Activated naive CD8-positive, alpha-beta T cell treated with anti-CD3 and anti-CD28 coated beads, Interleukin-2, amount 50 U/mL, for 24 hours (primary cell): ENCODE data around the gene GATA2.

Experiments
- ATAC-seq: fragments of 150-1000 bp; cut with Tn5 transposase; one replicate; pipeline ENCODE4 v1.10.0; 2021
- DNase-seq: peaks from one replicate; pipeline ENCODE4 v3.0.0; 2021
- H3K27ac Mint-ChIP-seq: one replicate; pipeline ENCODE4 v1.8.0; 2021; ENCODE audit warnings: mild to moderate bottlenecking, mixed read lengths
- H3K27me3 Mint-ChIP-seq: one replicate; pipeline ENCODE4 v1.8.0; 2021; ENCODE audit warnings: mixed read lengths
- H3K36me3 Mint-ChIP-seq: one replicate; pipeline ENCODE4 v1.8.0; 2021; ENCODE audit warnings: low read depth, mixed read lengths
- H3K4me1 Mint-ChIP-seq: one replicate; pipeline ENCODE4 v1.8.0; 2021; ENCODE audit warnings: mixed read lengths
- H3K4me3 Mint-ChIP-seq: one replicate; pipeline ENCODE4 v1.8.0; 2021; ENCODE audit warnings: mild to moderate bottlenecking, moderate library complexity, mixed read lengths
- H3K9me3 Mint-ChIP-seq: one replicate; pipeline ENCODE4 v1.8.0; 2021; ENCODE audit warnings: mixed read lengths

GATA2 gene

GRCh38 chr3:128478576-128479506 is 14.2 kb downstream of the GATA2 start:
- H3K36me3 Mint-ChIP-seq, result no peaks in the 10 kb centered on the region
- H3K4me1 Mint-ChIP-seq, result peaks cover 13% of the 10 kb centered on the region
- no peak for ATAC-seq
- H3K27me3 Mint-ChIP-seq, result peaks cover 47% of the 10 kb centered on the region
- no peak overlapping the region for H3K27ac Mint-ChIP-seq
- DNase-seq, result no peak
- no peak overlapping the region for H3K4me3 Mint-ChIP-seq
- H3K9me3 Mint-ChIP-seq, result no peaks in the 10 kb centered on the region

- Mint-ChIP-seq H3K27ac (no peak overlapping the region), H3K9me3 (no peaks in the 10 kb centered on the region), H3K4me3 (no peak overlapping the region), H3K36me3 (no peaks in the 10 kb centered on the region), H3K4me1 (no peaks in the 10 kb centered on the region), H3K27me3 (peaks cover 29% of the 10 kb centered on the region)
- ATAC-seq, result no peak
- no peak for DNase-seq
Observed at GRCh38 chr3:128476659-128477058, 16.3 kb downstream of the GATA2 start.

GRCh38 chr3:128475355-128475754 is 17.6 kb downstream of the GATA2 start:
- Mint-ChIP-seq H3K27me3 (peaks cover 20% of the 10 kb centered on the region), H3K4me3 (no peak overlapping the region), H3K36me3 (no peaks in the 10 kb centered on the region), H3K4me1 (no peaks in the 10 kb centered on the region), H3K9me3 (no peaks in the 10 kb centered on the region), H3K27ac (no peak overlapping the region)
- ATAC-seq (no peak), DNase-seq (no peak)

- Mint-ChIP-seq H3K4me1 (no peaks in the 10 kb centered on the region), H3K9me3 (no peaks in the 10 kb centered on the region), H3K27ac (no peak overlapping the region), H3K36me3 (no peaks in the 10 kb centered on the region), H3K4me3 (no peak overlapping the region), H3K27me3 (peaks cover 12% of the 10 kb centered on the region)
- no peak for DNase-seq
- ATAC-seq, result no peak
Observed at GRCh38 chr3:128473737-128474136, 19.3 kb downstream of the GATA2 start.

GRCh38 chr3:128473180-128473519 is 19.9 kb downstream of the GATA2 start:
- no peak overlapping the region for H3K27ac Mint-ChIP-seq
- DNase-seq (no peak), ATAC-seq (no peak)
- no peaks in the 10 kb centered on the region for H3K36me3 Mint-ChIP-seq
- H3K4me1 Mint-ChIP-seq, result no peaks in the 10 kb centered on the region
- no peak overlapping the region for H3K4me3 Mint-ChIP-seq
- no peaks in the 10 kb centered on the region for H3K9me3 Mint-ChIP-seq
- H3K27me3 Mint-ChIP-seq, result peaks cover 9% of the 10 kb centered on the region

GRCh38 chr3:128472449-128473179 is 20.4 kb downstream of the GATA2 start:
- H3K27me3 Mint-ChIP-seq, result peaks cover 4% of the 10 kb centered on the region
- no peak for DNase-seq
- ATAC-seq, result no peak

GRCh38 chr3:128471720-128472119 is 21.3 kb downstream of the GATA2 start:
- Mint-ChIP-seq H3K27ac (no peak overlapping the region), H3K9me3 (no peaks in the 10 kb centered on the region), H3K36me3 (no peaks in the 10 kb centered on the region), H3K4me3 (no peak overlapping the region), H3K27me3 (peaks cover 7% of the 10 kb centered on the region), H3K4me1 (peaks cover 8% of the 10 kb centered on the region)
- no peak for DNase-seq
- no peak for ATAC-seq

More at GRCh38 chr3:128472449-128473179, 20.4 kb downstream of the GATA2 start:
- H3K27ac Mint-ChIP-seq, result no peak overlapping the region
- no peaks in the 10 kb centered on the region for H3K36me3 Mint-ChIP-seq
- no peaks in the 10 kb centered on the region for H3K9me3 Mint-ChIP-seq
- H3K4me3 Mint-ChIP-seq, result no peak overlapping the region
- no peaks in the 10 kb centered on the region for H3K4me1 Mint-ChIP-seq

- Mint-ChIP-seq H3K27me3 (peaks cover 10% of the 10 kb centered on the region), H3K4me1 (peaks cover 8% of the 10 kb centered on the region), H3K4me3 (no peak overlapping the region), H3K9me3 (no peaks in the 10 kb centered on the region), H3K36me3 (no peaks in the 10 kb centered on the region), H3K27ac (no peak overlapping the region)
- ATAC-seq (no peak), DNase-seq (no peak)
Observed at GRCh38 chr3:128471110-128471509, 21.9 kb downstream of the GATA2 start.

GRCh38 chr3:128470134-128470899 is 22.7 kb downstream of the GATA2 start:
- H3K4me3 Mint-ChIP-seq, result no peak overlapping the region
- H3K9me3 Mint-ChIP-seq, result no peaks in the 10 kb centered on the region
- ATAC-seq, result no peak
- DNase-seq, result no peak
- H3K27me3 Mint-ChIP-seq, result peaks cover 16% of the 10 kb centered on the region
- no peaks in the 10 kb centered on the region for H3K36me3 Mint-ChIP-seq
- H3K4me1 Mint-ChIP-seq, result peaks cover 8% of the 10 kb centered on the region
- H3K27ac Mint-ChIP-seq, result no peak overlapping the region

GRCh38 chr3:128469556-128469955 is 23.4 kb downstream of the GATA2 start:
- no peaks in the 10 kb centered on the region for H3K36me3 Mint-ChIP-seq
- peaks cover 8% of the 10 kb centered on the region for H3K4me1 Mint-ChIP-seq
- DNase-seq, result no peak
- no peak overlapping the region for H3K4me3 Mint-ChIP-seq
- ATAC-seq, result no peak
- H3K27me3 Mint-ChIP-seq, result peaks cover 18% of the 10 kb centered on the region
- H3K27ac Mint-ChIP-seq, result no peak overlapping the region
- no peaks in the 10 kb centered on the region for H3K9me3 Mint-ChIP-seq

GRCh38 chr3:128468791-128469527 is 24.0 kb downstream of the GATA2 start:
- no peak for ATAC-seq
- Mint-ChIP-seq H3K27ac (no peak overlapping the region), H3K36me3 (no peaks in the 10 kb centered on the region), H3K4me1 (peaks cover 8% of the 10 kb centered on the region), H3K9me3 (no peaks in the 10 kb centered on the region), H3K27me3 (peaks cover 20% of the 10 kb centered on the region), H3K4me3 (no peak overlapping the region)
- no peak for DNase-seq

GRCh38 chr3:128468285-128468790 is 24.7 kb downstream of the GATA2 start:
- no peak overlapping the region for H3K27ac Mint-ChIP-seq
- DNase-seq, result no peak
- H3K9me3 Mint-ChIP-seq, result no peaks in the 10 kb centered on the region
- peaks cover 21% of the 10 kb centered on the region for H3K27me3 Mint-ChIP-seq
- no peak overlapping the region for H3K4me3 Mint-ChIP-seq
- ATAC-seq, result no peak
- no peaks in the 10 kb centered on the region for H3K36me3 Mint-ChIP-seq
- H3K4me1 Mint-ChIP-seq, result peaks cover 8% of the 10 kb centered on the region

- peaks cover 8% of the 10 kb centered on the region for H3K4me1 Mint-ChIP-seq
- peak; percentile 14 for DNase-seq
- H3K27ac Mint-ChIP-seq, result no peak within 1 kb of the TSS
- H3K9me3 Mint-ChIP-seq, result no peaks in the 10 kb centered on the region
- H3K27me3 Mint-ChIP-seq, result peaks cover 19% of the 10 kb centered on the region
- no peak within 1 kb of the TSS for H3K4me3 Mint-ChIP-seq
- no peaks in the 10 kb centered on the region for H3K36me3 Mint-ChIP-seq
- ATAC-seq, result peak; percentile 56
Observed at GRCh38 chr3:128466840-128467541, 26.0 kb downstream of the GATA2 start, which contains the start of gene DNAJB8. TSS of gene DNAJB8 (minus strand) at chr3:128466890. CDS start at chr3:128463245, 3,645 bp downstream.
